ENCODE measurements around the gene TRPC6. TPM values are rescaled to one million over a fixed set of nuclear protein-coding genes. Genes with fewer than 3 reads are reported as not detected.
"Not testable (repeated sequence)": the region's sequence is repeated elsewhere in the genome, so short reads cannot be mapped to it uniquely, and the experiment has no call there.

TRPC6 gene
- total RNA-seq, 6 donors from 2014 or later: 10.5 to 62.9 (median 18.0) TPM

- TF ChIP-seq POLR2AphosphoS5 (IDR thresholded peaks at IDR 0.05) (no peak), POLR2A (IDR thresholded peaks at IDR 0.05) (no peak), EP300 (IDR thresholded peaks at IDR 0.05) (no peak)
- TF ChIP-seq, protein P1, sequence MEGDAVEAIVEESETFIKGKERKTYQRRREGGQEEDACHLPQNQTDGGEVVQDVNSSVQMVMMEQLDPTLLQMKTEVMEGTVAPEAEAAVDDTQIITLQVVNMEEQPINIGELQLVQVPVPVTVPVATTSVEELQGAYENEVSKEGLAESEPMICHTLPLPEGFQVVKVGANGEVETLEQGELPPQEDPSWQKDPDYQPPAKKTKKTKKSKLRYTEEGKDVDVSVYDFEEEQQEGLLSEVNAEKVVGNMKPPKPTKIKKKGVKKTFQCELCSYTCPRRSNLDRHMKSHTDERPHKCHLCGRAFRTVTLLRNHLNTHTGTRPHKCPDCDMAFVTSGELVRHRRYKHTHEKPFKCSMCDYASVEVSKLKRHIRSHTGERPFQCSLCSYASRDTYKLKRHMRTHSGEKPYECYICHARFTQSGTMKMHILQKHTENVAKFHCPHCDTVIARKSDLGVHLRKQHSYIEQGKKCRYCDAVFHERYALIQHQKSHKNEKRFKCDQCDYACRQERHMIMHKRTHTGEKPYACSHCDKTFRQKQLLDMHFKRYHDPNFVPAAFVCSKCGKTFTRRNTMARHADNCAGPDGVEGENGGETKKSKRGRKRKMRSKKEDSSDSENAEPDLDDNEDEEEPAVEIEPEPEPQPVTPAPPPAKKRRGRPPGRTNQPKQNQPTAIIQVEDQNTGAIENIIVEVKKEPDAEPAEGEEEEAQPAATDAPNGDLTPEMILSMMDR (IDR thresholded peaks at IDR 0.05): no peak
- no peak for ATAC-seq (ENCODE audit: low FRiP score in 2 of 2)
- DNase-seq: no peak
- 63 to 76% methylated on average over 4 of the region's 4 CpGs for WGBS, 2 donors
- Histone ChIP-seq H3K27ac (peak overlapping the region in 2 of 4 donors; percentile 47 to 57), H3K4me3 (no peak overlapping the region), H3K36me3 (no peaks in the 10 kb centered on the region), H3K27me3 (no peaks in the 10 kb centered on the region), H3K9me3 (no peaks in the 10 kb centered on the region), H3K4me1 (peaks cover 3 to 34% (median 20%) of the 10 kb centered on the region in 4 donors)
These were observed 141.6 kb downstream of the TRPC6 start for GRCh38 chr11:101442171-101442570.

DNA sequence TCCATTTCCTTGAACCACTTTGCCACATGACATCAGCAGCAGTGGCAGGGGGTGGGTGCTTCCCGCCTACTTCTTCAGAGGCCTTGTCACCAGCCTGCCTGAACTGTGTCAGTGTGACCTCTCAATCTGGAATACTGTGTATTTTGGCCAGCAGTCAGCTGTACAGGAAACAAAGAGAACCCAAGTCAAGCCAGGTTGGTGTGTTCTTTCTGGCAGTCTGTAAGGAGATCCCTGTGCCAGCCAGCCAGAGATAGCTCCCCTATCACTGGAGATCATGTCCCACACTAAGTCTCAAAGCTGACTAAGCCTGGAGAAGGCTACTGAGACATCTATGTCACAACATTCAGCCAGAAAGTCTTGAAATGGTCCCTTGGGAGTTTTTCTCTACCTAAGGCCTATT, 142.1 kb downstream of the TRPC6 start:
- TF ChIP-seq POLR2A (IDR thresholded peaks at IDR 0.05) (no peak), EP300 (IDR thresholded peaks at IDR 0.05) (no peak), POLR2AphosphoS5 (IDR thresholded peaks at IDR 0.05) (peak in 1 of 2 donors; percentile 44)
- Histone ChIP-seq H3K4me3 (no peak overlapping the region), H3K27ac (peak overlapping the region in 3 of 4 donors; percentile 30 to 57 (median 47)), H3K27me3 (no peaks in the 10 kb centered on the region), H3K9me3 (no peaks in the 10 kb centered on the region), H3K4me1 (peaks cover 3 to 34% (median 20%) of the 10 kb centered on the region in 4 donors), H3K36me3 (no peaks in the 10 kb centered on the region)
- DNase-seq (peak in 1 of 2 donors; percentile 82), ATAC-seq (ENCODE audit: low FRiP score in 2 of 2) (peak; percentile 34 to 67)
- 38 to 80% methylated on average over 1 of the region's 1 CpG for WGBS, 2 donors

DNA sequence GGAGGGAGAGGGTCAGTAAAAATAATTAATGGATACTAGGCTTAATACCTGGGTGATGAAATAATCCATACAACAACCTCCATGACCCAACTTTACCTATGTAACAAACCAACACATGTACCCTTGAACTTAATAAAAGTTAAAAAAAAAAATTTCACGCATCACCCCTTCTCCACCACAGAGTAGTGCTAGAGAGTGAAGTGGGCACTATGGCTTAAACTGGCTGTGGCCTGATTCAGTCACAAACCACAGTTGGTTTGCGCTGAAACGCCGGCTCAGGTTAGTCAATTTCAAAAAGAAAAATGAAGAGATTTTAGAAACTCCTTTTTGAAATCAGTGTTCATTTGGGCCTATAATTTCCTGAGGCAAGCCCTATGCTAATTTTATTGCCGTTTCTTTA, 144.3 kb downstream of the TRPC6 start:
- no peak overlapping the region for H3K27ac ChIP-seq
- no peak for ATAC-seq (ENCODE audit: low FRiP score in 2 of 2)
- DNase-seq: no peak
- H3K4me1 ChIP-seq: peaks cover 3 to 29% (median 16%) of the 10 kb centered on the region in 4 donors
- H3K27me3 ChIP-seq: no peaks in the 10 kb centered on the region
- TF ChIP-seq POLR2A (IDR thresholded peaks at IDR 0.05) (no peak), EP300 (IDR thresholded peaks at IDR 0.05) (no peak), POLR2AphosphoS5 (IDR thresholded peaks at IDR 0.05) (no peak)
- TF ChIP-seq, protein P1 (IDR thresholded peaks at IDR 0.05): no peak
- H3K4me3 ChIP-seq: no peak overlapping the region
- H3K36me3 ChIP-seq: no peaks in the 10 kb centered on the region
- 93 to 95% methylated on average over 5 of the region's 5 CpGs for WGBS, 2 donors
- no peaks in the 10 kb centered on the region for H3K9me3 ChIP-seq

- H3K4me3 ChIP-seq; H3K27me3 ChIP-seq; H3K27ac ChIP-seq; ATAC-seq (ENCODE audit: low FRiP score in 2 of 2); DNase-seq; H3K36me3 ChIP-seq; H3K9me3 ChIP-seq: not testable (repeated sequence)
- peaks cover 0 to 22% (median 13%) of the 10 kb centered on the region in 4 donors for H3K4me1 ChIP-seq
- 68 to 70% methylated on average over 2 of the region's 2 CpGs for WGBS, 2 donors
These were observed 145.1 kb downstream of the TRPC6 start for GRCh38 chr11:101438708-101439107.

DNA sequence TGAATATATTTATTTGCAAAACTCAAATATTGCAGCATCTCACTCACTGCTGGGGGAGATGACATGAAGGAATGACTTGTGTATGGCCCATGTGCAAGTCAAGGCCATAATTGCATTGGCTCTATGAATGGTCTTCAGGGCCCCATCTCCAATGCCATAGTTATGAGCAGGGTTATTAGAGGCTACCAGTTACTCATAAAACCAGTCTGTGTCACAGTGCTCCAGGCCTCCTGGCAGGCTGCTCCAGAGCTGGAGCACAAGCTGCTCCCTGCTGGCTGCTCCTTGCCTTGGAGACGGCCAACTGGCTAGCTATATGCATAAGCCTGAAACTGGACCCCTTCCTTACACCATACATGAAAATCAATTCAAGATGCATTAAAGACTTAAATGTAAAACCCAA, 145.7 kb downstream of the TRPC6 start:
- H3K27me3 ChIP-seq: no peaks in the 10 kb centered on the region
- H3K36me3 ChIP-seq: no peaks in the 10 kb centered on the region
- DNase-seq (peak in 1 of 2 donors; percentile 9), ATAC-seq (ENCODE audit: low FRiP score in 2 of 2) (no peak)
- no peak overlapping the region for H3K4me3 ChIP-seq
- H3K27ac ChIP-seq: no peak overlapping the region
- peaks cover 0 to 17% (median 11%) of the 10 kb centered on the region in 4 donors for H3K4me1 ChIP-seq
- H3K9me3 ChIP-seq: no peaks in the 10 kb centered on the region
- WGBS, 2 donors: 83 to 88% methylated on average over 1 of the region's 1 CpG
- TF ChIP-seq POLR2AphosphoS5 (IDR thresholded peaks at IDR 0.05) (no peak), EP300 (IDR thresholded peaks at IDR 0.05) (no peak), POLR2A (IDR thresholded peaks at IDR 0.05) (no peak)
- TF ChIP-seq, protein P1 (IDR thresholded peaks at IDR 0.05): no peak

DNA sequence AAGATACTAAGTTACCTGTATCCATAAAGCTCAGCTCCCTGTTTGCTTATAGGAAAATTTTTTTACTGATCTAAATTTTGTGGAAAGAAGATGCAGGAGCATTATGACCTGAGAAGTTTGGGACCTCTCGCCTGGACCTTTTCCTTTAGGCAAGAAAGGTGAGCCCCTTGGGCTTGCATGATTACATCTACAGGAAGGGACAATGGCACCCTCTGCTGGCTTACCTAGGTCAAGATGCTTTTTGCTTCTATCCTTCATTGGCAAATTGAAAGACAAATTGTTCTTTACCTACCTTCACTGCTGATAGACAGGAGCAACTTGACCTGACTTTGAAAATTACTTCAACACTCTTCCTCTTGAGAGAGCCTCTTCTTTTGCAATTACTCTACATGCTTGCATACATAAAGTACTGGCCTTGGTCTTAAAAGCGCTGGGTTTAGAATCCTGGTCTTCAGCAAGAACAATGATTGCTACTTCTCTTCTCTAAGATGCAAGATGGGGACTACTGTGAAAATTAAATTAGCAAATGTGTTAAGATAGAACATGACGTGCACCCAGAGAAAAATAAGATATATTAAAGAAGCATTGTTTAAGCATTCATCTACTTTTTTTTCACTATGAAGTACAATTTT, 147.2 kb downstream of the TRPC6 start:
- Histone ChIP-seq H3K36me3 (no peaks in the 10 kb centered on the region), H3K9me3 (no peaks in the 10 kb centered on the region), H3K4me1 (peaks cover 0 to 7% (median 5%) of the 10 kb centered on the region in 4 donors), H3K27me3 (no peaks in the 10 kb centered on the region), H3K27ac (no peak overlapping the region), H3K4me3 (no peak overlapping the region)
- ATAC-seq (ENCODE audit: low FRiP score in 2 of 2) (peak in 1 of 2 donors; percentile 37), DNase-seq (no peak)
- TF ChIP-seq EP300 (IDR thresholded peaks at IDR 0.05): no peak
- TF ChIP-seq, protein P1 (IDR thresholded peaks at IDR 0.05): peak in 5 of 6 experiments; percentile 31 to 48 (median 47)
- 64 to 66% methylated on average over 3 of the region's 3 CpGs for WGBS, 2 donors
